BLaER1 (cell line): Measurements from ENCODE around the gene ZBTB43.
"Not testable (repeated sequence)": the region's sequence is repeated elsewhere in the genome, so short reads cannot be mapped to it uniquely, and the experiment has no call there.

Source experiments
- H3K27ac ChIP-seq: shearing (Covaris generic); formaldehyde crosslinking; 2 replicates; pipeline ENCODE4 v1.8.1; 2022
- H3K27me3 ChIP-seq: shearing (Covaris generic); formaldehyde crosslinking; 2 replicates; pipeline ENCODE4 v1.8.1; 2022
- H3K36me3 ChIP-seq: shearing (Covaris generic); formaldehyde crosslinking; 2 replicates; pipeline ENCODE4 v1.8.1; 2022
- H3K4me1 ChIP-seq: shearing (Covaris generic); formaldehyde crosslinking; 2 replicates; pipeline ENCODE4 v1.8.1; 2022
- H3K4me2 ChIP-seq: shearing (Covaris generic); formaldehyde crosslinking; 2 replicates; pipeline ENCODE4 v1.8.1; 2022
- H3K4me3 ChIP-seq: shearing (Covaris generic); formaldehyde crosslinking; 2 replicates; pipeline ENCODE4 v1.8.1; 2022
- H3K9ac ChIP-seq: shearing (Covaris generic); formaldehyde crosslinking; 2 replicates; pipeline ENCODE4 v1.8.1; 2022
- H3K9me3 ChIP-seq: shearing (Covaris generic); formaldehyde crosslinking; 2 replicates; pipeline ENCODE4 v1.8.1; 2022
- H4K20me1 ChIP-seq: shearing (Covaris generic); formaldehyde crosslinking; 2 replicates; pipeline ENCODE4 v1.8.1; 2022
- Cebpa-rat ChIP-seq: shearing (Covaris generic); IDR thresholded peaks from 2 replicates; pipeline ENCODE4 v1.8.1; 2022

Gene ZBTB43

GRCh38 chr9:126775926-126776325, 28.9 kb upstream of the ZBTB43 start:
- no peak overlapping the region for H3K9ac ChIP-seq
- TF ChIP-seq Cebpa-rat, result no peak
- H3K36me3 ChIP-seq, result no peaks in the 10 kb centered on the region
- H3K4me2 ChIP-seq, result no peak overlapping the region
- no peak overlapping the region for H3K27ac ChIP-seq
- H3K4me1 ChIP-seq, result peaks cover 7% of the 10 kb centered on the region
- no peaks in the 10 kb centered on the region for H3K9me3 ChIP-seq
- no peaks in the 10 kb centered on the region for H4K20me1 ChIP-seq
- H3K4me3 ChIP-seq, result no peak overlapping the region
- no peaks in the 10 kb centered on the region for H3K27me3 ChIP-seq

- Histone ChIP-seq H3K4me2 (no peak overlapping the region), H3K27me3 (no peaks in the 10 kb centered on the region), H3K36me3 (no peaks in the 10 kb centered on the region), H3K4me3 (no peak overlapping the region), H3K27ac (no peak overlapping the region), H3K9ac (no peak overlapping the region), H3K4me1 (peaks cover 7% of the 10 kb centered on the region), H4K20me1 (no peaks in the 10 kb centered on the region), H3K9me3 (no peaks in the 10 kb centered on the region)
- no peak for TF ChIP-seq Cebpa-rat
These were observed 27.1 kb upstream of the ZBTB43 start for GRCh38 chr9:126777733-126778132.

GRCh38 chr9:126778141-126778540, 26.7 kb upstream of the ZBTB43 start:
- Histone ChIP-seq H3K36me3 (no peaks in the 10 kb centered on the region), H3K4me3 (no peak overlapping the region)

GRCh38 chr9:126778696-126779095, 26.1 kb upstream of the ZBTB43 start:
- H3K4me3 ChIP-seq, H3K27ac ChIP-seq, H4K20me1 ChIP-seq, H3K36me3 ChIP-seq, H3K27me3 ChIP-seq, H3K4me1 ChIP-seq, H3K9ac ChIP-seq, H3K9me3 ChIP-seq, H3K4me2 ChIP-seq: not testable (repeated sequence)

More at GRCh38 chr9:126778141-126778540, 26.7 kb upstream of the ZBTB43 start:
- Histone ChIP-seq H3K27ac (no peak overlapping the region), H3K27me3 (no peaks in the 10 kb centered on the region), H3K4me2 (no peak overlapping the region), H4K20me1 (no peaks in the 10 kb centered on the region), H3K9me3 (no peaks in the 10 kb centered on the region), H3K9ac (no peak overlapping the region), H3K4me1 (peaks cover 3% of the 10 kb centered on the region)
- TF ChIP-seq Cebpa-rat, result no peak

- Histone ChIP-seq H3K36me3 (no peaks in the 10 kb centered on the region), H4K20me1 (no peaks in the 10 kb centered on the region), H3K27ac (no peak overlapping the region), H3K4me2 (peak overlapping the region; percentile 78), H3K9ac (no peak overlapping the region), H3K4me1 (peaks cover 16% of the 10 kb centered on the region), H3K9me3 (peaks cover 9% of the 10 kb centered on the region), H3K4me3 (no peak overlapping the region), H3K27me3 (no peaks in the 10 kb centered on the region)
- no peak for TF ChIP-seq Cebpa-rat
These were observed 23.4 kb upstream of the ZBTB43 start for GRCh38 chr9:126781186-126782052.

- Histone ChIP-seq H3K9ac (no peak overlapping the region), H3K36me3 (no peaks in the 10 kb centered on the region), H3K4me3 (no peak overlapping the region), H3K4me2 (peak overlapping the region; percentile 78; the same call in 1 of the 2 replicates), H4K20me1 (no peaks in the 10 kb centered on the region), H3K9me3 (peaks cover 9% of the 10 kb centered on the region), H3K27me3 (no peaks in the 10 kb centered on the region), H3K27ac (no peak overlapping the region), H3K4me1 (peaks cover 16% of the 10 kb centered on the region)
- TF ChIP-seq Cebpa-rat, result no peak
These were observed 22.8 kb upstream of the ZBTB43 start for GRCh38 chr9:126782053-126782388.

- Histone ChIP-seq H3K36me3 (no peaks in the 10 kb centered on the region), H3K9me3 (peaks cover 9% of the 10 kb centered on the region), H3K4me1 (peaks cover 16% of the 10 kb centered on the region), H3K27ac (no peak overlapping the region), H4K20me1 (no peaks in the 10 kb centered on the region), H3K4me3 (no peak overlapping the region), H3K9ac (no peak overlapping the region), H3K27me3 (no peaks in the 10 kb centered on the region), H3K4me2 (no peak overlapping the region)
- TF ChIP-seq Cebpa-rat, result no peak
These were observed 20.9 kb upstream of the ZBTB43 start for GRCh38 chr9:126783949-126784348.

GRCh38 chr9:126784401-126784800, 20.4 kb upstream of the ZBTB43 start:
- H3K27ac ChIP-seq, result no peak overlapping the region
- peaks cover 16% of the 10 kb centered on the region for H3K4me1 ChIP-seq
- no peaks in the 10 kb centered on the region for H3K27me3 ChIP-seq
- TF ChIP-seq Cebpa-rat, result no peak
- no peak overlapping the region for H3K4me3 ChIP-seq
- H3K4me2 ChIP-seq, result no peak overlapping the region
- H3K9ac ChIP-seq, result no peak overlapping the region
- H3K9me3 ChIP-seq, result peaks cover 9% of the 10 kb centered on the region
- H3K36me3 ChIP-seq, result no peaks in the 10 kb centered on the region
- no peaks in the 10 kb centered on the region for H4K20me1 ChIP-seq

GRCh38 chr9:126784841-126785240, 20.0 kb upstream of the ZBTB43 start:
- not testable (repeated sequence) for H3K9ac ChIP-seq, H3K27me3 ChIP-seq, H3K4me3 ChIP-seq, H4K20me1 ChIP-seq, H3K36me3 ChIP-seq, H3K27ac ChIP-seq, H3K9me3 ChIP-seq
- peak overlapping the region; percentile 30; the same call in 1 of the 2 replicates for H3K4me2 ChIP-seq
- H3K4me1 ChIP-seq, result peaks cover 16% of the 10 kb centered on the region

GRCh38 chr9:126788046-126788445, 16.8 kb upstream of the ZBTB43 start:
- no peaks in the 10 kb centered on the region for H3K36me3 ChIP-seq
- H3K27ac ChIP-seq, result no peak overlapping the region
- H4K20me1 ChIP-seq, result no peaks in the 10 kb centered on the region
- H3K9ac ChIP-seq, result no peak overlapping the region
- H3K4me2 ChIP-seq, result no peak overlapping the region
- H3K9me3 ChIP-seq, result peaks cover 9% of the 10 kb centered on the region
- no peak overlapping the region for H3K4me3 ChIP-seq
- H3K4me1 ChIP-seq, result peaks cover 31% of the 10 kb centered on the region
- TF ChIP-seq Cebpa-rat, result no peak
- H3K27me3 ChIP-seq, result no peaks in the 10 kb centered on the region
